ENCODE data around the gene PCDH17.

Gene PCDH17

GRCh38 chr13:57725480-57725879, 93.9 kb downstream of the PCDH17 start:
- no peak for DNase-seq

GRCh38 chr13:57726981-57727380, 95.4 kb downstream of the PCDH17 start:
- DNase-seq, result no peak

GRCh38 chr13:57734306-57734705, 102.8 kb downstream of the PCDH17 start:
- no peak for DNase-seq

- DNase-seq, result no peak
These were observed 107.5 kb downstream of the PCDH17 start for GRCh38 chr13:57739089-57739488.

GRCh38 chr13:57739543-57740190, 108.1 kb downstream of the PCDH17 start:
- DNase-seq, result no peak

GRCh38 chr13:57740719-57741118, 109.2 kb downstream of the PCDH17 start:
- DNase-seq, result no peak

GRCh38 chr13:57748096-57748495, 116.6 kb downstream of the PCDH17 start:
- no peak for DNase-seq

- no peak for DNase-seq
These were observed 129.4 kb downstream of the PCDH17 start for GRCh38 chr13:57760951-57761350.

- DNase-seq, result no peak
These were observed 132.1 kb downstream of the PCDH17 start for GRCh38 chr13:57763689-57764088.
